Measurements from ENCODE around the gene SCRT2. TPM values are rescaled to one million over a fixed set of nuclear protein-coding genes. Genes with fewer than 3 reads are reported as not detected.

Gene SCRT2
- total RNA-seq, 1 experiment from 2014 or later, result 0.20 TPM

- Mint-ChIP-seq H3K27ac (no peak overlapping the region), H3K9me3 (peaks cover 10% of the 10 kb centered on the region), H3K36me3 (no peaks in the 10 kb centered on the region), H3K4me1 (peaks cover 21% of the 10 kb centered on the region), H3K27me3 (ENCODE audit: low read depth) (no peaks in the 10 kb centered on the region), H3K4me3 (no peak overlapping the region)
- DNase-seq (ENCODE audit: low spot score), result no peak
- ChIA-PET POLR2A (no interaction called here), CTCF (interaction anchor here (0.8 to 2.3 kb wide), 2 partner anchors 18 to 23 kb away, joined by 3 to 5 read pairs; no protein-coding TSS in a partner anchor)
- ATAC-seq, result no peak
- TF ChIP-seq PRDM15 (CRISPR knock-in tag; IDR thresholded peaks at IDR 0.05) (no peak), ZNF232 (CRISPR knock-in tag; IDR thresholded peaks at IDR 0.05) (no peak), STAT6 (CRISPR knock-in tag; conservative IDR thresholded peaks at IDR 0.05; ENCODE audit: low read depth) (no peak), ATF1 (CRISPR knock-in tag; IDR thresholded peaks at IDR 0.05) (no peak), ZBTB21 (CRISPR knock-in tag; IDR thresholded peaks at IDR 0.05; ENCODE audit: borderline replicate concordance) (no peak), PRRX2 (CRISPR knock-in tag; IDR thresholded peaks at IDR 0.05) (no peak), ZNF396 (CRISPR knock-in tag; IDR thresholded peaks at IDR 0.05; ENCODE audit: borderline replicate concordance) (no peak)
Measured at GRCh38 chr20:689947-690346, 14.3 kb upstream of the SCRT2 start.

- peaks cover 10% of the 10 kb centered on the region for H3K9me3 Mint-ChIP-seq
- ChIA-PET POLR2A (no interaction called here), CTCF (interaction anchor here (1.0 to 2.3 kb wide), 5 partner anchors 18 to 50 kb away, joined by 3 to 7 read pairs (median 5); no protein-coding TSS in a partner anchor)
- ATAC-seq, result no peak
- H3K27me3 Mint-ChIP-seq (ENCODE audit: low read depth), result no peaks in the 10 kb centered on the region
- no peak for TF ChIP-seq OVOL2 (CRISPR knock-in tag; IDR thresholded peaks at IDR 0.05; ENCODE audit: borderline replicate concordance)
- H3K4me3 Mint-ChIP-seq, result no peak overlapping the region
- no peak overlapping the region for H3K27ac Mint-ChIP-seq
- no peaks in the 10 kb centered on the region for H3K36me3 Mint-ChIP-seq
- H3K4me1 Mint-ChIP-seq, result peaks cover 19% of the 10 kb centered on the region
- DNase-seq (ENCODE audit: low spot score), result no peak
Measured at GRCh38 chr20:689348-689747, 13.7 kb upstream of the SCRT2 start.

GRCh38 chr20:688809-689212 is 13.2 kb upstream of the SCRT2 start:
- Mint-ChIP-seq H3K36me3 (no peaks in the 10 kb centered on the region), H3K9me3 (peaks cover 5% of the 10 kb centered on the region), H3K27me3 (ENCODE audit: low read depth) (no peaks in the 10 kb centered on the region), H3K4me1 (peaks cover 16% of the 10 kb centered on the region), H3K27ac (no peak overlapping the region), H3K4me3 (no peak overlapping the region)
- ATAC-seq, result peak; percentile 94
- peak; percentile 77; the same call in 1 of the 2 replicates for TF ChIP-seq ESRRA (CRISPR knock-in tag; IDR thresholded peaks at IDR 0.05; ENCODE audit: borderline replicate concordance)
- TF ChIP-seq SP1 (CRISPR knock-in tag; conservative IDR thresholded peaks at IDR 0.05), result no peak
- ChIA-PET CTCF (interaction anchor here (1.0 to 2.3 kb wide), 5 partner anchors 19 to 51 kb away, joined by 3 to 7 read pairs (median 5); no protein-coding TSS in a partner anchor), POLR2A (no interaction called here)
- peak; percentile 46 for DNase-seq (ENCODE audit: low spot score)

- Mint-ChIP-seq H3K4me3 (no peak overlapping the region), H3K9me3 (peaks cover 5% of the 10 kb centered on the region), H3K27ac (no peak overlapping the region), H3K27me3 (ENCODE audit: low read depth) (no peaks in the 10 kb centered on the region), H3K4me1 (peaks cover 16% of the 10 kb centered on the region), H3K36me3 (no peaks in the 10 kb centered on the region)
- TF ChIP-seq TEAD1 (CRISPR knock-in tag; IDR thresholded peaks at IDR 0.05) (no peak), ATF1 (CRISPR knock-in tag; IDR thresholded peaks at IDR 0.05) (no peak), AR (CRISPR knock-in tag; IDR thresholded peaks at IDR 0.05) (no peak), TEAD4 (CRISPR knock-in tag; IDR thresholded peaks at IDR 0.05) (no peak), EMX1 (CRISPR knock-in tag; IDR thresholded peaks at IDR 0.05) (no peak)
- CTCF ChIA-PET, result interaction anchor here (1.2 to 2.7 kb wide), 6 partner anchors 14 to 52 kb away, joined by 3 to 13 read pairs (median 6); no protein-coding TSS in a partner anchor
- POLR2A ChIA-PET, result no interaction called here
- no peak for ATAC-seq
- DNase-seq (ENCODE audit: low spot score), result no peak
Measured at GRCh38 chr20:687468-688203, 12.0 kb upstream of the SCRT2 start.
